Esophagus squamous epithelium (tissue), 5 donors: Measurements from ENCODE around the gene DCTN1. TPM values are rescaled to one million over a fixed set of nuclear protein-coding genes. Genes with fewer than 3 reads are reported as not detected.

Experiments used
- DNase-seq: peaks from one replicate; lab custom pipeline; 2025; lab: John Stamatoyannopoulos, UW
- H3K27ac ChIP-seq, 4 donors: fragments of 200-600 bp; sonication (generic); one replicate each; pipeline ENCODE4 v1.5.1; 2016 to 2019; ENCODE audit warnings: mild to moderate bottlenecking in 1 of 4
- H3K27me3 ChIP-seq, 4 donors: fragments of 200-600 bp; sonication (generic); 1 replicate in 3 of 4; 2 replicates in 1 of 4; pipeline versions ENCODE4 v1.5.1 to v1.6.0; 2017 to 2021; ENCODE audit warnings: antibody characterized with exemption in 1 of 4
- H3K36me3 ChIP-seq, 3 donors: fragments of 200-600 bp; sonication (generic); one replicate each; pipeline ENCODE4 v1.5.1; 2016 to 2019
- H3K4me1 ChIP-seq, 3 donors: fragments of 200-600 bp; sonication (generic); one replicate each; pipeline ENCODE4 v1.5.1; 2017 to 2019
- H3K4me3 ChIP-seq, 4 donors: fragments of 200-600 bp; sonication (generic); 1 replicate in 3 of 4; 2 replicates in 1 of 4; pipeline ENCODE4 v1.5.1; 2016 to 2019; ENCODE audit warnings: mild to moderate bottlenecking in 2 of 4, moderate library complexity in 1 of 4
- H3K9me3 ChIP-seq, 3 donors: fragments of 200-600 bp; sonication (generic); one replicate each; pipeline ENCODE4 v1.5.1; 2016 to 2019
- CTCF ChIP-seq, 6 experiments: fragments of 450-650 bp in 4 of 6; fragments of 200-600 bp in 2 of 6; sonication (generic) in 2 of 6; IDR thresholded peaks; one replicate each; pipeline ENCODE4 v1.5.1; 2016 to 2019; ENCODE audit warnings: antibody characterized with exemption in 6 of 6, mild to moderate bottlenecking in 4 of 6, moderate library complexity in 4 of 6
- POLR2A ChIP-seq, 4 donors: fragments of 450-650 bp; IDR thresholded peaks; one replicate each; pipeline ENCODE4 v1.6.1; 2017; ENCODE audit warnings: antibody characterized with exemption in 4 of 4, mild to moderate bottlenecking in 4 of 4, moderate library complexity in 3 of 4
- WGBS, 2 donors: methylation state at CpG; one replicate each; pipeline ENCODE4 v1.1.5; 2018; 5-methylcytosine and 5-hydroxymethylcytosine counted together
- intact Hi-C: fragments of 100-400 bp; cut with DNase I; formaldehyde crosslinking; loops from one replicate; pipeline ENCODE4 v1.15.0; 2022
- total RNA-seq, 4 donors: library from RNA; depleted of rRNA; stranded (reverse); fragments of >200 nt; gene quantifications; one replicate each; pipeline ENCODE4 v1.1.0, GENCODE V29; 2016
- donor health status: DM: yes; HTN: yes; CAD: no.

The DCTN1 gene
- total RNA-seq, 4 donors from 2014 or later = 67.1 to 80.1 (median 75.0) TPM

GRCh38 chr2:74385396-74385795 is 5.3 kb upstream of the DCTN1 start:
- DNase-seq = no peak
- Histone ChIP-seq H3K4me3 (no peak overlapping the region), H3K27me3 (no peaks in the 10 kb centered on the region), H3K9me3 (no peaks in the 10 kb centered on the region), H3K36me3 (peaks cover 0 to 18% (median 0%) of the 10 kb centered on the region in 3 donors), H3K27ac (no peak overlapping the region), H3K4me1 (peaks cover 0 to 67% (median 37%) of the 10 kb centered on the region in 3 donors)
- intact Hi-C loops = no loop called here
- TF ChIP-seq POLR2A (IDR thresholded peaks at IDR 0.05) = no peak
- TF ChIP-seq CTCF (IDR thresholded peaks at IDR 0.05) = no peak
- 77 to 85% methylated on average over 7 to 8 of the region's 8 CpGs for WGBS, 2 donors

GRCh38 chr2:74384051-74384450 is 3.9 kb upstream of the DCTN1 start:
- no peak for DNase-seq
- WGBS, 2 donors = 65 to 82% methylated on average over 3 of the region's 3 CpGs
- H3K27ac ChIP-seq = no peak overlapping the region

GRCh38 chr2:74383254-74383653 is 3.1 kb upstream of the DCTN1 start:
- Histone ChIP-seq H3K4me1 (peaks cover 0 to 60% (median 33%) of the 10 kb centered on the region in 3 donors), H3K36me3 (peaks cover 0 to 18% (median 0%) of the 10 kb centered on the region in 3 donors), H3K27me3 (no peaks in the 10 kb centered on the region), H3K9me3 (no peaks in the 10 kb centered on the region), H3K4me3 (no peak overlapping the region), H3K27ac (peak overlapping the region in 1 of 4 donors; percentile 31)
- no peak for DNase-seq
- no peak for TF ChIP-seq POLR2A (IDR thresholded peaks at IDR 0.05)
- TF ChIP-seq CTCF (IDR thresholded peaks at IDR 0.05) = no peak
- intact Hi-C loops = no loop called here
- 23 to 40% methylated on average over 1 of the region's 1 CpG for WGBS, 2 donors

More at GRCh38 chr2:74384051-74384450, 3.9 kb upstream of the DCTN1 start:
- peaks cover 0 to 18% (median 0%) of the 10 kb centered on the region in 3 donors for H3K36me3 ChIP-seq
- intact Hi-C loops = no loop called here
- TF ChIP-seq POLR2A (IDR thresholded peaks at IDR 0.05) (no peak), CTCF (IDR thresholded peaks at IDR 0.05) (no peak)
- no peak overlapping the region for H3K4me3 ChIP-seq
- peaks cover 0 to 67% (median 35%) of the 10 kb centered on the region in 3 donors for H3K4me1 ChIP-seq
- no peaks in the 10 kb centered on the region for H3K9me3 ChIP-seq
- no peaks in the 10 kb centered on the region for H3K27me3 ChIP-seq

- 68 to 79% methylated on average over 3 of the region's 3 CpGs for WGBS, 2 donors
- Histone ChIP-seq H3K27me3 (no peaks in the 10 kb centered on the region), H3K9me3 (no peaks in the 10 kb centered on the region), H3K36me3 (peaks cover 0 to 32% (median 9%) of the 10 kb centered on the region in 3 donors), H3K4me3 (no peak overlapping the region), H3K27ac (no peak overlapping the region), H3K4me1 (peaks cover 0 to 45% (median 26%) of the 10 kb centered on the region in 3 donors)
- TF ChIP-seq POLR2A (IDR thresholded peaks at IDR 0.05) = no peak
- no peak for TF ChIP-seq CTCF (IDR thresholded peaks at IDR 0.05)
- intact Hi-C loops = no loop called here
- no peak for DNase-seq
Observed at GRCh38 chr2:74381751-74382150, 1.6 kb upstream of the DCTN1 start.

GRCh38 chr2:74378007-74378406 is 2.1 kb downstream of the DCTN1 start:
- H3K36me3 ChIP-seq = peaks cover 0 to 30% (median 14%) of the 10 kb centered on the region in 3 donors
- no peak for TF ChIP-seq POLR2A (IDR thresholded peaks at IDR 0.05)
- TF ChIP-seq CTCF (IDR thresholded peaks at IDR 0.05) = no peak
- intact Hi-C loops = no loop called here
- H3K4me3 ChIP-seq = no peak overlapping the region
- WGBS, 2 donors = 93 to 95% methylated on average over 8 to 10 of the region's 10 CpGs
- H3K4me1 ChIP-seq = peaks cover 12 to 60% (median 16%) of the 10 kb centered on the region in 3 donors
- DNase-seq = no peak
- no peak overlapping the region for H3K27ac ChIP-seq
- H3K9me3 ChIP-seq = no peaks in the 10 kb centered on the region
- H3K27me3 ChIP-seq = no peaks in the 10 kb centered on the region
